ENCODE results near the gene SLC66A1. TPM values are rescaled to one million over a fixed set of nuclear protein-coding genes. Genes with fewer than 3 reads are reported as not detected.

The SLC66A1 gene
- total and polyA plus RNA-seq, 9 of the 15 experiments (the other 6 are each of a cell fraction or from before 2014, with no cell fraction given): 1.2 to 40.8 (median 18.6) TPM

GRCh38 chr1:19313636-19313959 lies 1.5 kb downstream of the SLC66A1 start (continued):
- TF ChIP-seq, protein P1, sequence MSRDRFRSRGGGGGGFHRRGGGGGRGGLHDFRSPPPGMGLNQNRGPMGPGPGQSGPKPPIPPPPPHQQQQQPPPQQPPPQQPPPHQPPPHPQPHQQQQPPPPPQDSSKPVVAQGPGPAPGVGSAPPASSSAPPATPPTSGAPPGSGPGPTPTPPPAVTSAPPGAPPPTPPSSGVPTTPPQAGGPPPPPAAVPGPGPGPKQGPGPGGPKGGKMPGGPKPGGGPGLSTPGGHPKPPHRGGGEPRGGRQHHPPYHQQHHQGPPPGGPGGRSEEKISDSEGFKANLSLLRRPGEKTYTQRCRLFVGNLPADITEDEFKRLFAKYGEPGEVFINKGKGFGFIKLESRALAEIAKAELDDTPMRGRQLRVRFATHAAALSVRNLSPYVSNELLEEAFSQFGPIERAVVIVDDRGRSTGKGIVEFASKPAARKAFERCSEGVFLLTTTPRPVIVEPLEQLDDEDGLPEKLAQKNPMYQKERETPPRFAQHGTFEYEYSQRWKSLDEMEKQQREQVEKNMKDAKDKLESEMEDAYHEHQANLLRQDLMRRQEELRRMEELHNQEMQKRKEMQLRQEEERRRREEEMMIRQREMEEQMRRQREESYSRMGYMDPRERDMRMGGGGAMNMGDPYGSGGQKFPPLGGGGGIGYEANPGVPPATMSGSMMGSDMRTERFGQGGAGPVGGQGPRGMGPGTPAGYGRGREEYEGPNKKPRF (IDR thresholded peaks at IDR 0.05; ENCODE audit: low read depth, low read length): no peak
- TF ChIP-seq CBFA2T2 (conservative IDR thresholded peaks at IDR 0.05): peak; percentile 72
- TF ChIP-seq ZFP36 (IDR thresholded peaks at IDR 0.05; ENCODE audit: low read depth, low read length, partially characterized antibody): no peak
- TF ChIP-seq TRIM24 (IDR thresholded peaks at IDR 0.05): 0 out of 4 replicates have a peak, but pooled peaks of 1 of the 2 experiments have one; percentile 5
- TF ChIP-seq HMG20B (CRISPR knock-in tag; IDR thresholded peaks at IDR 0.05): no peak
- TF ChIP-seq RNF219 (CRISPR knock-in tag; IDR thresholded peaks at IDR 0.05): no peak
- TF ChIP-seq KAT7 (CRISPR knock-in tag; IDR thresholded peaks at IDR 0.05; ENCODE audit: borderline replicate concordance): no peak
- TF ChIP-seq POLR2H (tag; IDR thresholded peaks at IDR 0.05; ENCODE audit: low read depth): no peak
- TF ChIP-seq, protein P2, sequence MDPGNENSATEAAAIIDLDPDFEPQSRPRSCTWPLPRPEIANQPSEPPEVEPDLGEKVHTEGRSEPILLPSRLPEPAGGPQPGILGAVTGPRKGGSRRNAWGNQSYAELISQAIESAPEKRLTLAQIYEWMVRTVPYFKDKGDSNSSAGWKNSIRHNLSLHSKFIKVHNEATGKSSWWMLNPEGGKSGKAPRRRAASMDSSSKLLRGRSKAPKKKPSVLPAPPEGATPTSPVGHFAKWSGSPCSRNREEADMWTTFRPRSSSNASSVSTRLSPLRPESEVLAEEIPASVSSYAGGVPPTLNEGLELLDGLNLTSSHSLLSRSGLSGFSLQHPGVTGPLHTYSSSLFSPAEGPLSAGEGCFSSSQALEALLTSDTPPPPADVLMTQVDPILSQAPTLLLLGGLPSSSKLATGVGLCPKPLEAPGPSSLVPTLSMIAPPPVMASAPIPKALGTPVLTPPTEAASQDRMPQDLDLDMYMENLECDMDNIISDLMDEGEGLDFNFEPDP (CRISPR knock-in tag; IDR thresholded peaks at IDR 0.05): no peak
- TF ChIP-seq, protein P3, sequence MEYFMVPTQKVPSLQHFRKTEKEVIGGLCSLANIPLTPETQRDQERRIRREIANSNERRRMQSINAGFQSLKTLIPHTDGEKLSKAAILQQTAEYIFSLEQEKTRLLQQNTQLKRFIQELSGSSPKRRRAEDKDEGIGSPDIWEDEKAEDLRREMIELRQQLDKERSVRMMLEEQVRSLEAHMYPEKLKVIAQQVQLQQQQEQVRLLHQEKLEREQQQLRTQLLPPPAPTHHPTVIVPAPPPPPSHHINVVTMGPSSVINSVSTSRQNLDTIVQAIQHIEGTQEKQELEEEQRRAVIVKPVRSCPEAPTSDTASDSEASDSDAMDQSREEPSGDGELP (CRISPR knock-in tag; IDR thresholded peaks at IDR 0.05; ENCODE audit: borderline replicate concordance): no peak
- TF ChIP-seq, protein P4, sequence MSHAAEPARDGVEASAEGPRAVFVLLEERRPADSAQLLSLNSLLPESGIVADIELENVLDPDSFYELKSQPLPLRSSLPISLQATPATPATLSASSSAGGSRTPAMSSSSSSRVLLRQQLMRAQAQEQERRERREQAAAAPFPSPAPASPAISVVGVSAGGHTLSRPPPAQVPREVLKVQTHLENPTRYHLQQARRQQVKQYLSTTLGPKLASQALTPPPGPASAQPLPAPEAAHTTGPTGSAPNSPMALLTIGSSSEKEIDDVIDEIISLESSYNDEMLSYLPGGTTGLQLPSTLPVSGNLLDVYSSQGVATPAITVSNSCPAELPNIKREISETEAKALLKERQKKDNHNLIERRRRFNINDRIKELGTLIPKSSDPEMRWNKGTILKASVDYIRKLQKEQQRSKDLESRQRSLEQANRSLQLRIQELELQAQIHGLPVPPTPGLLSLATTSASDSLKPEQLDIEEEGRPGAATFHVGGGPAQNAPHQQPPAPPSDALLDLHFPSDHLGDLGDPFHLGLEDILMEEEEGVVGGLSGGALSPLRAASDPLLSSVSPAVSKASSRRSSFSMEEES (CRISPR knock-in tag; IDR thresholded peaks at IDR 0.05): no peak
- no peak for TF ChIP-seq PURB (CRISPR knock-in tag; IDR thresholded peaks at IDR 0.05; ENCODE audit: low read depth)
- no peak for TF ChIP-seq ESRRB (CRISPR knock-in tag; IDR thresholded peaks at IDR 0.05; ENCODE audit: borderline replicate concordance)
- no peak for TF ChIP-seq SREBF1 (IDR thresholded peaks at IDR 0.05; ENCODE audit: borderline replicate concordance, low read depth, low read length)
- TF ChIP-seq SREBF2 (CRISPR knock-in tag; IDR thresholded peaks at IDR 0.05): no peak
- no peak for TF ChIP-seq CC2D1A (IDR thresholded peaks at IDR 0.05)
- TF ChIP-seq CHD4 (IDR thresholded peaks at IDR 0.05; ENCODE audit: insufficient read depth, insufficient replicate concordance, low read depth, low read length, poor library complexity, severe bottlenecking): no peak
- TF ChIP-seq TBL1XR1 (IDR thresholded peaks at IDR 0.05; ENCODE audit: low read length in 2 of 2): 0 out of 4 replicates have a peak, but pooled peaks of 1 of the 2 experiments have one; percentile 31
- peak; percentile 87 for TF ChIP-seq CXXC5 (CRISPR knock-in tag; IDR thresholded peaks at IDR 0.05)
- TF ChIP-seq CREBBP (IDR thresholded peaks at IDR 0.05; ENCODE audit: low read depth, low read length): no peak
- no peak for TF ChIP-seq NR2F6 (CRISPR knock-in tag; IDR thresholded peaks at IDR 0.05)

Measured in K562 (cell line).